Loucy (cell line): ENCODE results near the gene PHPT1.
"Not testable (repeated sequence)": the region's sequence is repeated elsewhere in the genome, so short reads cannot be mapped to it uniquely, and the experiment has no call there.

Source experiments
- CTCF ChIP-seq: fragments of 200-600 bp; sonication (generic); conservative IDR thresholded peaks from 2 replicates; pipeline ENCODE4 v1.5.1; 2014; ENCODE audit warnings: mild to moderate bottlenecking, antibody characterized with exemption, low read length
- EZH2phosphoT487 ChIP-seq: fragments of 200-600 bp; IDR thresholded peaks from 2 replicates; pipeline ENCODE4 v1.6.1; 2018; ENCODE audit warnings: antibody characterized with exemption, mild to moderate bottlenecking, moderate library complexity, borderline replicate concordance

- not testable (repeated sequence) for TF ChIP-seq CTCF, EZH2phosphoT487
Measured at GRCh38 chr9:136803009-136803550, 46.1 kb upstream of the PHPT1 start.
